GM03348 (cell line): ENCODE results near the gene CACTIN.
"Not testable (repeated sequence)": the region's sequence is repeated elsewhere in the genome, so short reads cannot be mapped to it uniquely, and the experiment has no call there.

Source experiments
- DNase-seq: peaks from one replicate; pipeline ENCODE4 v3.0.0; 2012; ENCODE audit warnings: low spot score

CACTIN gene

GRCh38 chr19:3626473-3627350, at the start of gene CACTIN:
Gene CACTIN (minus strand): TSS chr19:3626790. CDS start chr19:3626762, 28 bp downstream.
- DNase-seq: peak; percentile 100

- no peak for DNase-seq
Measured at GRCh38 chr19:3674784-3675543, 48.4 kb upstream of the CACTIN start.

GRCh38 chr19:3673506-3674439, 47.2 kb upstream of the CACTIN start:
- no peak for DNase-seq

DNA sequence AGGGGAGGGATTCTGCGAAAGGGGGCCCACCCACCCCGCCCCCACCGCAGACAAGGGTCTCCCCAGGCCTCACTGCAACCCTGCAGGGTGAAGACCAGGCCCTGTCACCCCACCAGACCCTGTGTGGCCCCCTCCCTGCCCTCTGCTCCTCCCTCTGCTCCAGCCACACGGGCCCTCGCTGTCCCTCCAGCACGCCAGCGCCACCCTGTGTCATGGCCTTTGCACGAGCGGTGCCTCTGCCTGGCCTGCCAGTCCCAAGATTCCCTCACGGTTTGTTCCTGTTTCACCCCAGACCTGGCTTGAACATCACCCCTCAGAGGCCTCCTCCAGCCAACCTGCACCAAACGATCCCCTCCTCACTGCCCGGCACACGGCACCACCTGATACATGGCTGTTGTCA, 46.4 kb upstream of the CACTIN start:
- no peak for DNase-seq

DNA sequence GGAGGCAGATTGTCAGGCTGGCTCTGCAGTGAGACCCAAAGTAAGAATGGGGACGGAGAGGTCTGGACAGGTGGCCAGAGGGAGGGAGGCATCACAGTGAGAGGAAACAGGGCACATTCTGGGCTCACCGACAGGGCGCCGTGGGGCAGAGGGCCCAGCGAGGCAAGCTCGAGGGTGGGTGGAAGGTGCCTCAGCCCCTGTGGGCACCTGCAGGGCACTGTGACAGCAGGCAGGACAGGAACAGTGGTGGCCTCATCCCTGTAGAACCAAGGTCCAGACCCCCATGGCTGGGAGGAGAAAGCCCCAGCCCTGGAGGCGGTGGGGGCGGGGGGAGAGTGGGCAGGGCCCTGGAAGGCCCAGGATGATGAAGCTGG, 46.0 kb upstream of the CACTIN start:
- no peak for DNase-seq

DNA sequence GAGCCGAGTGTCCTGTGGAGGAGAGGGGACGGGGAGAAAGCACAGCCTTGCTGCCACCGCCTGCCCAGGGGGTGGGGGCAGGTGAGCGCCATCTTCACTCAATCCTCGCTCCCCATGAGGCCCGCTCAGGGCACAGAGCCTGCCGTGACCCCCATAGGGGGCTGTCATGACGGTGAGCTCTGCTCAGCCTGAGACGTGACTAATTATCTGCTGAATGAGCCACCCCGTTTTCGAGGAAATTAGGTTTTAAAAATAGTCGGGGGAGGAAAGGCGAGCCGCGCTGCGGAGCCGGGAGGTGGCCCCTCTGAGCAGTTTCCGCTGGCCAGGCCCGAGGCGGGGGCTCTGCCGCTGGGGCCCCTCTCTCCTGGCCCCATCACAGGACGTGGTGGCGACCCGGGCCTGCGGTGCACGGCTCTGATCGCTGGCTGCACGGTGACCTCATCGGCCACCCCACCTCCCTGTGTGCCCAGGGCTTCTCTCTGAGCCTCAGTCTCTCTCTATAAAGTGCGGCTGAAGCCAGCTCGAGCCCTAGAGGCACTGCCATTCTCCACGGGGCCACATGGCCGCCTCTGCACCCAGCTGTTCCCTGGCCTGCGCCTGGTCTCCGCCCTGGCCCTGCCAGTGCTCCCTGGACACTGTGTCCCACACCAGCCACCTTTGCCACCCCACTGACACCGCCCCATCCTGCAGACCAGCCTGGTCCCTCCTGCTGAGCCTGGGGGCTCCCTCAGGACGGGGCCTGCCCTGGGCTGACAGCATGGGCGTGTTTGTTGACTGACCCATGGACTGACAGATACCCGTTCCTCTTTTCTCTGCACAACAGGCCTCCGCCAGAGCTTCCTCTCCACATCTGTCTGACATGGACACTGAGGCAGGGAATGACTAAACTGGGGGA, 45.3 kb upstream of the CACTIN start:
- DNase-seq: no peak

- DNase-seq: peak; percentile 81
Measured at GRCh38 chr19:3670796-3671679, 44.4 kb upstream of the CACTIN start.

GRCh38 chr19:3669947-3670795, 43.6 kb upstream of the CACTIN start:
- peak; percentile 94 for DNase-seq

DNA sequence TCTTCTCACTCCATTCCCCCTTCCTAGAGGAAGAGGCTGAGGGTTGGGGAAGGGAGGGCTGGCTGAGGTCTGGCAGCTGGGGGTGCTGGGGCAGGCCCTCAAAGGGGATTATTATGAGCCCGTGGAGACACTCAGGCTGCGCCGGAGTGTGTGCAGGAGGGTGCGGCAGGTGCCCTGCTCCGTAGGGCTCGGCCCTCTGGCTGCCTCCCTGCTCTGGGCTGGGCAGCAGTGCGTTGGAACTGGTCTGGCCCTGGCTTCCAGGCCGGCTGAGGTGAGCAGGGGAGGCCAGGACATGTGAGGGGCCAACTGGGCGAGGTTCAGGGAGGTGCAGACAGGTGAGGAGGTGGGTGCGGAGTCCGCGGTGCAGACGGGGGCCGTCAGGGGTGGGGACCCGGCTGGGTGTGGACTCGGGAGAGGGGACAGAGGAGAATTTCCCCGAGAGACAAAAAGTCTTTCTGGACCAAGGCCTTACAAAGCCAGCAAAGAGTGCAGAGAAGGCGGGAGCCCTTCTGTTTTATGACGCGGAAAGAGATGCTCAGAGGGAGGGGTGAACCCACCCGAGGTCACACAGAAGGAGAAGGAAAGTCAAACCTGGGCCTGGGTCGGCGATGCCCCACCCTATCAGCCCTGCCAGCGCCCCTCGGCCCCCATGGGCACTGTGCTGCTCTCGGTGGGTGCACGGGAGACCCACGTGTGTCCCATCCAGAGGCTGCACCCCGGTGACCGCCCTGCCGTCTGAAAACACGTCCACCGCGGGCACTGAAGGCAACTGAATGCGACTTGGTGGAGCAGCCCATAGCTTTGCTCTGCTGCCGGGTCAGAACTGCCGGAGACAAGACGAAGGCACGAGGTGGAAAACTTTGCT, 42.7 kb upstream of the CACTIN start:
- DNase-seq: no peak

DNA sequence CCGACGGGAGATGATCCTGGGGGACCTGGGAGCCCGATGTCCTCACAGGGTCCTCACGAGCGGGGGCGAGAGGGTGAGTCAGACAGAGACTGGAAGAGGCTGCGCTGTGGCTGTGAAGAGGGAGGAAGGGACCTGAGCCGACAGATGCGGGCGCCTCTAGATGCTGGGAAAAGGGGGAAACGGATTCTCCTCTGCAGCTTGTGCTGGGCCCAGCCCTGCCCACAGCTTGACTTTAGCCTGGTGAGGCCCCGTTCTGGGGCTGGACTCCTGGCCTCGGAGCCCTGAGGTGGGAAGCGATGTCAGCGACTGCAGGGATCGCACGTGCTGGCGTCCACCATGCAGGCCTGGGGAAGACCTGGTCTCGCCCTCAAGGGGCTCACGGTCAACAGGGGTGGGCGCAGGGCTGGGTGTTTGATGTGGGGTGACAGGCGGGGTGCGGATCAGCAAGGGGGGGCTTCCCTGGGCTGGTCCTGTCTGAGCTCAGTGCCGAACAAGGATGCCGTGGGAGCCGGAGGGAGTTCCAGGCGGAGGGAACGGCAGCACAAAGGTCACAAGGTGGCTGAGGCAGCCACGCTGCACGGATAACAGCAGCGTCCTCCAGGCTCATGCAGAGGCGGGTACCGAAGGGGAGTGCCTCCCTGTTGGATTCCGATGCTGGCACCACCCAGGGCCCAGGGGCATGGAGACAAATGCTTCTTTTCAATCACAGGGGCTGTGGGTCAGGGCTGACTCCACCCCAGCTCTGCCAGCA, 41.9 kb upstream of the CACTIN start:
- DNase-seq: no peak

DNA sequence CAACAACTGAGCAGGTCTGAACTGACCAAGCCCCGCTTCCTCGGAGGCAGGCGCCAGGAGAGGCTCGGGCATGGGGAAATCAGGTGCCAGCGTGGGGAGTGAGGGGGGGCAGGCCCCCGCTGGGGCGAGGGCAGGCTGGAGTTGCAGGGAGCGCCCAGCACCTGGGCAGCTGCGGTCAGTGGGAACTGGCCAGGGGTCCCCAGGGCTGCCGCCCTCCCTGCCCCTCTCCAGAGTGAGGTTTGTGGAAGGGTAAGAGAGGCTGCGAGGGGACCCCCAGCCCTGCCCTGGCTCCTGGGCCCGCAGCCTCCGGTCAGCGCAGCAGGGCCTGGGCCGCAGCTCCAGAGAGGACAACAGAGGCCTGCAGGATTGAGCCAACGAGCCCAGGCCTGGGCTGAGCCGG, 41.2 kb upstream of the CACTIN start:
- DNase-seq: no peak

DNA sequence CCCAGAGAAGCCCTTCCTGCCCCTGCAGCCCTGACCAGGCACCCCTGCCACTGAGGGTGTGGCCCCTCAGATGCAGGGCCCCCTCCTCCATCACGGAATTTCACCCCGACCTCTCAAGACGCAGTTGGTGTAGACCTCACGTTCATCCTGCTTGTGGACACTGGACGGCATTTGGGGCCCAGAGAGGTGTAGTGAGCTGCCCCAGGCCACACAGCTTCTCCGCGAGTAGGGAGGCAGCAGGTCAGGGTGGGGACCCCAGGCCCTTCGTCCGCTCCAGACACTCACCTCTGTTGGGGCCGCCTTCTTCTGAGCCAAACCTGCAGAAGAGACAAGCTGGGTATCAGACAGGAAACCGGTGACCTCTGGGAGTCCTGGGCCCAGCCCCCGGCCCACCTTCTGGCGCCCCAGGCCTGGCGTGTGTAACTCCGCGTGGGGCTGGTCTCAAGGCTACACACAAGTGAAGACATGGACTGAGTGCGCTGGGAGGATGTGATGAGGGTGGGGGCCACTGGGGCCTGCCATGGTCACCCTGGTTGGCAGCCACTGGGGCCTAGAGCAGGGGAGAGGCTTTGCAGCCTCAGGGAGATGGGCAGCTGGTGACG, 40.5 kb upstream of the CACTIN start:
- no peak for DNase-seq

DNA sequence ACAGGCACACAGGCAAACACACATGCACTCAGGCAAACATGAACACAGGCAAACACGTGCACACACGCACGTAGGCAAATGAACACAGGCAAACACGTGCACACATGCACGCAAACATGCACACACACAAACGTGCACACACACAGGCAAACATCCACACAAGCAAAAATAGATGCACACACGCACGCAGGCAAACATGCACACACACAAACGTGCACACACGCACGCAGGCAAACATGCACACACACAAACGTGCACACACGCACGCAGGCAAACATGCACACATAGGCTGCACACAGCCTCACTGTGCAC, 39.9 kb upstream of the CACTIN start:
- DNase-seq: not testable (repeated sequence)

DNA sequence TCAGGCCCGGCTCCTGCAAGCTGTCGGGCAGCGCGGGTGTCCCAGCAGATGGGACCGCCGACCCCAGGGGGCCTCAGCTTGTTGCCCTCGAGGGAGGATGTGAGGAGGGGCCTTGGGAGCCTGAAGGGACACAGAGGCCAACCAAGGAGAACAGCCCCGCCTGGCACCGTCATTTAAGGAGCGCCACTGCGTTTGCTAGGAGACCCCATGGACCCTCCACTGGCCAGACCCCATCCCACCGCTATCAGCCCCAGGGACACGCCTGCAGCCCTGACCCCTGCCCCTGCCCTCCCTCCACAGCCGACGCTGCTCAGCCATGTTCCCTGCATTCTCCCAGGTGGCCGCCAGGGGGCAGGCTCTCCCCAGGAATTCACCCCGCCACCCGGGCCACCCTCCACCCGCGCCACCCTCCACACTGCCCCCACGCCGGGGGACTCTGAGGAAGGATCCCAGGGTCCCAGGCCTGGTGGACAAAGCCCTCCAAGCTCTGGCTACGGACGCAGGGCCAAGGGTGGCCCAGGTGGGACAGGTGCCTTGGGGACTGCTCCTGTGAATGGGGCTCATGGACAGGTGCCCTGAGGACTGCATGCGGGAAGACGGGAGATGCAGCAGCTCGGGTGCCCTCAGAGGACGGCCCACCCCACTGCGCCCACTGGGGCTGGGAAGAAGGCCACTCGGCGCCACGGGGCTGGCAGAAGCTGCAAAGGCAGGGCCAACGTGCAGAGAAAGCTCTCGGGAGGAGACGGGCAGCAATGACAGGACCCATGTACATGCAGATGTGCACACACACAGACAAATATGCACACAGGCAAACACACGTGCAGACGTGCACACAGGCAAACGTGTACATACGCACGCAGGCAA, 39.3 kb upstream of the CACTIN start:
- peak; percentile 91 for DNase-seq

- no peak for DNase-seq
Measured at GRCh38 chr19:3664879-3665642, 38.5 kb upstream of the CACTIN start.
